Activated CD8-positive, alpha-beta T cell treated with anti-CD3 and anti-CD28 coated beads for 36 hours (primary cell): ENCODE measurements around the gene PABPN1. TPM values are rescaled to one million over a fixed set of nuclear protein-coding genes. Genes with fewer than 3 reads are reported as not detected.

Experiments used
- ATAC-seq: fragments of 200-7000 bp; cut with Tn5 transposase; one replicate; pipeline ENCODE4 v1.10.0; 2021; ENCODE audit warnings: mild to moderate bottlenecking, moderate library complexity
- CTCF ChIA-PET: fragments of 350-600 bp; sonication (Branson Sonifier 250); formaldehyde crosslinking; loops from one replicate; lab custom pipeline; 2021; ENCODE audit warnings: antibody characterized with exemption; lab: Charles Lee
- POLR2A ChIA-PET: fragments of 350-600 bp; sonication (Branson Sonifier 250); formaldehyde crosslinking; loops from one replicate; lab custom pipeline; 2021; ENCODE audit warnings: antibody characterized with exemption; lab: Charles Lee
- DNase-seq: peaks from one replicate; pipeline ENCODE4 v3.0.0-alpha.2; 2020
- H3K27ac Mint-ChIP-seq: one replicate; pipeline ENCODE4 v1.8.0; 2021; ENCODE audit warnings: mild to moderate bottlenecking, mixed read lengths
- H3K27me3 Mint-ChIP-seq: one replicate; pipeline ENCODE4 v1.8.0; 2021; ENCODE audit warnings: mixed read lengths
- H3K36me3 Mint-ChIP-seq: one replicate; pipeline ENCODE4 v1.8.0; 2021; ENCODE audit warnings: low read depth, mixed read lengths
- H3K4me1 Mint-ChIP-seq: one replicate; pipeline ENCODE4 v1.8.0; 2021; ENCODE audit warnings: low read depth, mixed read lengths
- H3K4me3 Mint-ChIP-seq: one replicate; pipeline ENCODE4 v1.8.0; 2021; ENCODE audit warnings: mild to moderate bottlenecking, moderate library complexity, mixed read lengths
- H3K9me3 Mint-ChIP-seq: one replicate; pipeline ENCODE4 v1.8.0; 2021; ENCODE audit warnings: mixed read lengths
- intact Hi-C: fragments of 100-400 bp; cut with micrococcal nuclease; formaldehyde crosslinking; loops from one replicate; pipeline ENCODE4 v1.10.0; 2022
- total RNA-seq, 2 experiments: library from RNA; stranded (reverse); gene quantifications; one replicate each; pipeline ENCODE4 v1.2.3, GENCODE V29; 2021
- TF ChIP-seq, protein P1 (sequence below): fragments of 200-600 bp; IDR thresholded peaks from one replicate; pipeline ENCODE4 v1.8.0; 2022; ENCODE audit warnings: antibody characterized with exemption, mild to moderate bottlenecking

PABPN1 gene
- total RNA-seq, 2 experiments from 2014 or later, result 258 to 260 TPM

DNA sequence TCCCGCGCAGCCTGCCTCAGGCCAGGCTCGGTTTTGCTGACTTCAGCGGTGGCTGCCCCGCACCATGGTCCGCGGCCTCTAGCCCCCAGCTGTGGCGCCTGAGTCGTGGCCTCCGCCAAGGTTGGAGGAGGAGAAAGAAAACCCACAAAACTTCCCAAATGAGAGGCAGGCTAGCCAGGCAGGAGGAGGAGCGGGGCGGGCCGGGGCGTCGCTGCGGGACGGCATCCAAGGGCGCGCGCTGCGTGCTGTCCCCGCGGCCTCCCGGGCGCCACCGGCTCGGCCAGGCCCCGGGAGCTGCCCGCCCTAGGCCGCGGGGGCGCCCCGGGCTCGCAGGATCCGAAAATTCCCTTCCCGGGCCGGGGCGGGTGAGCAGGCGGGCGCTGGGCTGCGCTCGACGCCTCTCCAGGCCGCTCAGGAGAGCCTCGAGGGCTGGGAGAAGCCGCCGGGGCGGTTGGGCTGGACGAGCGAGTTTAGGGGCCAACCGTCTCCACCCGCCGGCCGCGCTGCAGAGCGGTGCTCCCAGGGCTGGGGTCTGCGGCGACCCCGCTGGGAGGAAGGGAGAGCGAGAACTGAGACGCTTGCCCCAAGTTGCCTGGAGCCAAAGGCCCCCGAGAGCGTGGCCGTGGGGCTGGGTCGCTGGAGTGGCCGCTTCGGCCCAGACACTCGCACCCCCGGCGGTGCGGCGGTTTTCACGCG is 43.9 kb downstream of the PABPN1 start, which contains the start of gene EFS:
TSS of gene EFS (minus strand) at position 137 of the 696 bp plus-strand sequence. CDS start 147 bp downstream, outside the sequence.
- ATAC-seq (no peak), DNase-seq (no peak)
- H3K36me3 Mint-ChIP-seq, result no peaks in the 10 kb centered on the region
- ChIA-PET POLR2A (no interaction called here), CTCF (no interaction called here)
- no peaks in the 10 kb centered on the region for H3K4me1 Mint-ChIP-seq
- intact Hi-C loops, result no loop called here
- TF ChIP-seq, protein P1, sequence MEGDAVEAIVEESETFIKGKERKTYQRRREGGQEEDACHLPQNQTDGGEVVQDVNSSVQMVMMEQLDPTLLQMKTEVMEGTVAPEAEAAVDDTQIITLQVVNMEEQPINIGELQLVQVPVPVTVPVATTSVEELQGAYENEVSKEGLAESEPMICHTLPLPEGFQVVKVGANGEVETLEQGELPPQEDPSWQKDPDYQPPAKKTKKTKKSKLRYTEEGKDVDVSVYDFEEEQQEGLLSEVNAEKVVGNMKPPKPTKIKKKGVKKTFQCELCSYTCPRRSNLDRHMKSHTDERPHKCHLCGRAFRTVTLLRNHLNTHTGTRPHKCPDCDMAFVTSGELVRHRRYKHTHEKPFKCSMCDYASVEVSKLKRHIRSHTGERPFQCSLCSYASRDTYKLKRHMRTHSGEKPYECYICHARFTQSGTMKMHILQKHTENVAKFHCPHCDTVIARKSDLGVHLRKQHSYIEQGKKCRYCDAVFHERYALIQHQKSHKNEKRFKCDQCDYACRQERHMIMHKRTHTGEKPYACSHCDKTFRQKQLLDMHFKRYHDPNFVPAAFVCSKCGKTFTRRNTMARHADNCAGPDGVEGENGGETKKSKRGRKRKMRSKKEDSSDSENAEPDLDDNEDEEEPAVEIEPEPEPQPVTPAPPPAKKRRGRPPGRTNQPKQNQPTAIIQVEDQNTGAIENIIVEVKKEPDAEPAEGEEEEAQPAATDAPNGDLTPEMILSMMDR, result no peak
- no peak within 1 kb of the TSS for H3K4me3 Mint-ChIP-seq
- H3K27ac Mint-ChIP-seq, result no peak within 1 kb of the TSS
- H3K9me3 Mint-ChIP-seq, result no peaks in the 10 kb centered on the region
- peaks cover 25% of the 10 kb centered on the region for H3K27me3 Mint-ChIP-seq

- H3K36me3 Mint-ChIP-seq, result no peaks in the 10 kb centered on the region
- ATAC-seq, result no peak
Measured at GRCh38 chr14:23365732-23366425, 44.6 kb downstream of the PABPN1 start.

DNA sequence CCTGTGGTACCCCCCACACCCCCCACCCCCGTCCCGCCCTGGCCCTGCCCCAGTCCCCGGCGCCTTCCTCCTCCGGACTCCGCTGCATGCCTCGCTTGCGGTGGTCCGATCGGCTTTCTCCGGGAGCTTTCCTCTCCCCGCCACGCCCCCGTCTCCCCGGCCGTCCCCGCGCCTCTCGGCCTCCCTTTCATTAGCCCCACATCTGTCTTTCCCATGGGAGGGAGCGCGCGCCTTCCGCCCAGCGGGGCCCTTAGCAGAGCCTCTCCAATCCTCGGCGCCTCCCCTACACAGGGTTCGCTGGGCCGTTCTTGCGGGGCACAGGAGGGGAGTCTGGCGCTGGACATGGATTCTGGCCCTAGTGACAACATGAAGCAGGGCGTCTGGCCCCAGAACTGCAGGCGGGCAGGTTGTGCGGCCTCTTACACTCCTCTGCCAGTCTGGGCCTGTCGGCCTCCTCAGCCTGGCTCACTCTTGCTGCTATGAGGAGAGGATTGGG is 45.2 kb downstream of the PABPN1 start:
- no peak overlapping the region for H3K4me3 Mint-ChIP-seq
- TF ChIP-seq, protein P1, result no peak
- DNase-seq (no peak), ATAC-seq (no peak)
- no peak overlapping the region for H3K27ac Mint-ChIP-seq
- H3K27me3 Mint-ChIP-seq, result peaks cover 25% of the 10 kb centered on the region
- intact Hi-C loops, result no loop called here
- no peaks in the 10 kb centered on the region for H3K4me1 Mint-ChIP-seq
- ChIA-PET CTCF (no interaction called here), POLR2A (no interaction called here)
- H3K36me3 Mint-ChIP-seq, result no peaks in the 10 kb centered on the region
- H3K9me3 Mint-ChIP-seq, result no peaks in the 10 kb centered on the region

More at GRCh38 chr14:23365732-23366425, 44.6 kb downstream of the PABPN1 start:
- intact Hi-C loops, result no loop called here
- POLR2A ChIA-PET, result no interaction called here
- TF ChIP-seq, protein P1, result no peak
- Mint-ChIP-seq H3K4me3 (no peak overlapping the region), H3K4me1 (no peaks in the 10 kb centered on the region), H3K27me3 (peaks cover 25% of the 10 kb centered on the region), H3K27ac (no peak overlapping the region), H3K9me3 (no peaks in the 10 kb centered on the region)
- DNase-seq, result no peak
- CTCF ChIA-PET, result no interaction called here

DNA sequence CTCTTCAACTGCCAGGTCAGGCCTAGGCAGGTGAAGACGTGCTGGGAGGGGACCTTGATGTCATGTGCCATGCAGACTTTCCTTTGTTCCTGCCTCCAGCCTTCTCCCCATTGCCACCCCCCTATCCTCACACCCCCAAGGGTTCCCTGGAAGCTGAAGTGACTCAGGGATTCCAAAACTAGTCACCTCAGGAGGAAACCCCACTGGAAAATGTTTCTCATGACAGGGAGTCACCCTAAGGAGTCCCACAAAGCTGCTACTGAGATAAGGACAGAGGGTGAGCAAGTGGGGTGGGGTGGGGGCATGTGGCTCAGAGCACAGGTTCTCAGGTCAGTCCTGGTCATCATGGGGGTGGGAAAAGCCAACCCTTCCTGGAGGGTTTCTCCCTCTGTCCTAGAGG is 49.0 kb downstream of the PABPN1 start:
- Mint-ChIP-seq H3K36me3 (no peaks in the 10 kb centered on the region), H3K4me1 (no peaks in the 10 kb centered on the region), H3K9me3 (no peaks in the 10 kb centered on the region), H3K27ac (no peak overlapping the region), H3K27me3 (peaks cover 11% of the 10 kb centered on the region), H3K4me3 (no peak overlapping the region)
- TF ChIP-seq, protein P1, result no peak
- POLR2A ChIA-PET, result no interaction called here
- ATAC-seq (no peak), DNase-seq (no peak)
- intact Hi-C loops, result no loop called here
- CTCF ChIA-PET, result interaction anchor here (1.2 to 3.9 kb wide), 5 partner anchors 9 to 43 kb away, joined by 3 to 27 read pairs (median 4); no protein-coding TSS in a partner anchor

DNA sequence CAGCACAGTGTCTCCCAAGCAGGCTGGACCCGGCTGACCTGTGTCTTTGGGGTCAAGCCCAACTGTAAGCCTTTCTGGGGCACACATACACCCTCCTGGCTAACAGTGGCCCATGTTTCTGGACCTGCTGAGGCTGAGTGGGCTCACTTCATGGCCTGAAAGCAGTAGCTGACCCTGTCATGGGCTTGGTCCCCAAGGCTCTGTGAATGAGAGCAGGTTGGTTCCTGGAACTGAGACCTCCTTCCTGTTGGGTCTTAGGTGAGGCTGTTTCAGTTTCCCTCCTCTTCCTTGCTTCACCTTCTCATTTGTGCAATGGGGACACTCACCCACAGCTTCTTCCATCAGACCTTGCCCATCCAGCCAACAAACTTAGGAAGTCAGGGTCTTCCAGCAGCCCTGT is 50.6 kb downstream of the PABPN1 start:
- ATAC-seq (no peak), DNase-seq (no peak)
- Mint-ChIP-seq H3K4me1 (no peaks in the 10 kb centered on the region), H3K27ac (no peak overlapping the region), H3K36me3 (no peaks in the 10 kb centered on the region), H3K4me3 (no peak overlapping the region), H3K27me3 (peaks cover 7% of the 10 kb centered on the region), H3K9me3 (no peaks in the 10 kb centered on the region)
- ChIA-PET CTCF (interaction anchor here (1.1 kb wide), 1 partner anchor 45 kb away, joined by 4 read pairs; no protein-coding TSS in a partner anchor), POLR2A (no interaction called here)
- TF ChIP-seq, protein P1, result no peak
- intact Hi-C loops, result no loop called here
